IMR-90 (cell line): Measurements from ENCODE around the gene SLIT3.

Source experiments
- BHLHE40 ChIP-seq: fragments of 150-350 bp; IDR thresholded peaks from 2 replicates; pipeline ENCODE4 v1.6.1; 2016; ENCODE audit warnings: mild to moderate bottlenecking, low read depth, low read length
- CEBPB ChIP-seq: IDR thresholded peaks from 2 replicates; pipeline ENCODE4 v1.6.1; 2012; ENCODE audit warnings: low read depth, low read length, improper control_type of control experiment
- CHD1 ChIP-seq: IDR thresholded peaks from 2 replicates; pipeline ENCODE4 v1.6.1; 2012; ENCODE audit warnings: low read depth, low read length, improper control_type of control experiment
- CTCF ChIP-seq: conservative IDR thresholded peaks from 2 replicates; pipeline ENCODE4 v1.5.1; 2012; ENCODE audit warnings: mild to moderate bottlenecking, low read depth, low read length, improper control_type of control experiment
- FOS ChIP-seq: fragments of 150-350 bp; IDR thresholded peaks from 2 replicates; pipeline ENCODE4 v1.6.1; 2016; ENCODE audit warnings: low read depth, low read length
- MAFK ChIP-seq: IDR thresholded peaks from 2 replicates; pipeline ENCODE4 v1.6.1; 2012; ENCODE audit warnings: low read depth, low read length, improper control_type of control experiment
- MXI1 ChIP-seq: IDR thresholded peaks from 2 replicates; pipeline ENCODE4 v1.6.1; 2012; ENCODE audit warnings: low read depth, mild to moderate bottlenecking, low read length, moderate library complexity, borderline replicate concordance
- NFE2L2 ChIP-seq: fragments of 150-350 bp; IDR thresholded peaks from 2 replicates; pipeline ENCODE4 v1.6.1; 2016; ENCODE audit warnings: low read depth, mild to moderate bottlenecking, low read length
- POLR2A ChIP-seq: IDR thresholded peaks from 2 replicates; pipeline ENCODE4 v1.6.1; 2012; ENCODE audit warnings: mild to moderate bottlenecking, low read depth, low read length
- RAD21 ChIP-seq: IDR thresholded peaks from 2 replicates; pipeline ENCODE4 v1.6.1; 2012; ENCODE audit warnings: low read length, improper control_type of control experiment
- RCOR1 ChIP-seq: IDR thresholded peaks from 2 replicates; pipeline ENCODE4 v1.6.1; 2012; ENCODE audit warnings: mild to moderate bottlenecking, low read length, improper control_type of control experiment; ENCODE audit not compliant: insufficient replicate concordance
- RFX5 ChIP-seq: IDR thresholded peaks from 2 replicates; pipeline ENCODE4 v1.8.0; 2012; ENCODE audit warnings: low read depth, mild to moderate bottlenecking, low read length, moderate library complexity
- SMC3 ChIP-seq: fragments of 150-350 bp; IDR thresholded peaks from 2 replicates; pipeline ENCODE4 v1.6.1; 2016; ENCODE audit warnings: low read depth, mild to moderate bottlenecking, antibody characterized with exemption, low read length, moderate library complexity

- TF ChIP-seq RAD21 (no peak), CEBPB (no peak), CTCF (no peak), MXI1 (no peak), RCOR1 (no peak), RFX5 (no peak), SMC3 (no peak), POLR2A (no peak), CHD1 (no peak), MAFK (no peak), BHLHE40 (no peak), FOS (no peak), NFE2L2 (no peak)
These were observed 148.0 kb downstream of the SLIT3 start for GRCh38 chr5:169152946-169153345.
